Sigmoid colon (tissue), 7 donors: ENCODE results near the gene HPCAL1. TPM values are rescaled to one million over a fixed set of nuclear protein-coding genes. Genes with fewer than 3 reads are reported as not detected.
A peak's percentile ranks its signal among the peaks of the same experiment; 100 is the strongest.

Experiments used
- DNase-seq: peaks from one replicate; pipeline ENCODE4 v3.0.0-alpha.2; 2019
- H3K27ac ChIP-seq, 4 donors: fragments of 200-600 bp; sonication (generic); one replicate each; pipeline ENCODE4 v1.5.1; 2016 to 2019; ENCODE audit warnings: mild to moderate bottlenecking in 1 of 4
- H3K27me3 ChIP-seq, 3 donors: fragments of 200-600 bp; sonication (generic); one replicate each; pipeline ENCODE4 v1.5.1; 2019; ENCODE audit warnings: mild to moderate bottlenecking in 1 of 3
- H3K36me3 ChIP-seq, 4 donors: fragments of 200-600 bp; sonication (generic); one replicate each; pipeline ENCODE4 v1.5.1; 2016 to 2019
- H3K4me1 ChIP-seq, 4 donors: fragments of 200-600 bp; sonication (generic); one replicate each; pipeline ENCODE4 v1.5.1; 2017 to 2019
- H3K4me3 ChIP-seq, 4 donors: fragments of 200-600 bp; sonication (generic); one replicate each; pipeline ENCODE4 v1.5.1; 2017 to 2019; ENCODE audit warnings: mild to moderate bottlenecking in 2 of 4, moderate library complexity in 1 of 4
- H3K9me3 ChIP-seq, 4 donors: fragments of 200-600 bp in 3 of 4; sonication (generic) in 3 of 4; one replicate each; pipeline versions ENCODE4 v1.5.1 to v1.6.1; 2013 to 2019
- EP300 ChIP-seq, 4 donors: sonication (generic); formaldehyde crosslinking; IDR thresholded peaks; one replicate each; pipeline ENCODE4 v1.6.1; 2017; ENCODE audit warnings: antibody characterized with exemption in 4 of 4
- POLR2A ChIP-seq, 2 donors: fragments of 450-650 bp; IDR thresholded peaks; one replicate each; pipeline ENCODE4 v1.6.1; 2016; ENCODE audit warnings: antibody characterized with exemption in 2 of 2, mild to moderate bottlenecking in 2 of 2, moderate library complexity in 2 of 2
- POLR2AphosphoS5 ChIP-seq, 4 donors: sonication (generic); formaldehyde crosslinking; IDR thresholded peaks; one replicate each; pipeline ENCODE4 v1.6.1; 2017; ENCODE audit warnings: antibody characterized with exemption in 4 of 4
- WGBS, 2 donors: extraction: QIAGEN DNeasy Blood & Tissue Kit; methylation state at CpG; one replicate each; pipeline ENCODE4 v1.1.7; 2013; 5-methylcytosine and 5-hydroxymethylcytosine counted together
- intact Hi-C: fragments of 100-400 bp; cut with DNase I; formaldehyde crosslinking; loops from one replicate; pipeline ENCODE4 v1.15.1; 2023
- polyA plus RNA-seq, 3 donors: library from polyadenylated mRNA; stranded (reverse); fragments of 200-250 nt; gene quantifications; one replicate each; pipeline ENCODE4 v1.2.3, GENCODE V29; 2013
- total RNA-seq, 4 donors: library from RNA; depleted of rRNA; stranded (reverse); fragments of >200 nt; gene quantifications; one replicate each; pipeline ENCODE4 v1.1.0, GENCODE V29; 2016
- TF ChIP-seq, protein P1 (sequence below), 4 experiments: fragments of 450-650 bp in 3 of 4; fragments of 200-600 bp in 1 of 4; IDR thresholded peaks; one replicate each; pipeline ENCODE4 v1.5.1; 2016 to 2019; ENCODE audit warnings: antibody characterized with exemption in 4 of 4, mild to moderate bottlenecking in 3 of 4, moderate library complexity in 2 of 4
- donor health status: healthy with polysubstance abuse.
- donor health status: Bipolar disorder and iron deficiency.
- donor health status: healthy.

Gene HPCAL1
- total and polyA plus RNA-seq, 7 donors: 27.7 to 115 (median 46.0) TPM

DNA sequence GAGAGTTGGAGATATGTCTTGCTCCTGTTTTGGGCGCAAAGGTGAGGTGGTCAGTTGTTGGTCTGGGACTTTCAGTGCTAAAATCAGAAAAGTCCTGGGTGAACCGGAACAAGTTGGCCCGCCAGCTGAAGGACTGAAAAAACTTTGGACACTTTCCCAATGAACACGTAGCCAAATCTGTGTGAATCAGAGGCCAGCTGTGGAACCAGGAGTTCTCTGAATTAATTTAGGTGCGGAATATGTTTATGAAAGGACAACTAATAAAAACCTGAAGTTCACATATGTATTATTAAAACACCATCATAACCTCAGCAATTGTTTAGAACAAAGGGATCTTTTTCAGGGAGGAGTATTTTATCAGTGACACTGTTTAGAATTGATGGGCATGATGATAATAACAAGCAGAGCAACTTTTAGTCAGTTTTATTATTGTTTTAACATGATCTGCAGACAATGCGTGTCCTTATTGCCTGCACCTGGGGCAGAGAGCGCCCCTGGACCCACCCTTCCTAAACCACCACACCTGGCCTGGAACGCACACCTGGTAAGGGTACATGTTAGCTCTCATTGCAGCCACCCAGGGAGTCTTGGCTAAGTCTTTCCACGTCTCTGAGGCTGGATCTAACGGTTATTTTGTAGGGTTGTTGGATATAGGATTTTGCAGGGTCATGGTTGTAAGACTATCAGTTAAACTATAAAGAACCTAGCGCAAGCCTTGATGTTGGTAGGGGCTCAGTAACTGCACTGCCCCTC, 155.3 kb downstream of the HPCAL1 start:
- WGBS, 2 donors: 17 to 58% methylated on average over 11 of the region's 11 CpGs
- Histone ChIP-seq H3K36me3 (no peaks in the 10 kb centered on the region), H3K27me3 (no peaks in the 10 kb centered on the region), H3K4me1 (peaks cover 0 to 34% (median 17%) of the 10 kb centered on the region in 4 donors), H3K4me3 (no peak overlapping the region), H3K27ac (peak overlapping the region in 3 of 4 donors; percentile 32 to 59 (median 37)), H3K9me3 (no peaks in the 10 kb centered on the region)
- no peak for DNase-seq
- TF ChIP-seq, protein P1, sequence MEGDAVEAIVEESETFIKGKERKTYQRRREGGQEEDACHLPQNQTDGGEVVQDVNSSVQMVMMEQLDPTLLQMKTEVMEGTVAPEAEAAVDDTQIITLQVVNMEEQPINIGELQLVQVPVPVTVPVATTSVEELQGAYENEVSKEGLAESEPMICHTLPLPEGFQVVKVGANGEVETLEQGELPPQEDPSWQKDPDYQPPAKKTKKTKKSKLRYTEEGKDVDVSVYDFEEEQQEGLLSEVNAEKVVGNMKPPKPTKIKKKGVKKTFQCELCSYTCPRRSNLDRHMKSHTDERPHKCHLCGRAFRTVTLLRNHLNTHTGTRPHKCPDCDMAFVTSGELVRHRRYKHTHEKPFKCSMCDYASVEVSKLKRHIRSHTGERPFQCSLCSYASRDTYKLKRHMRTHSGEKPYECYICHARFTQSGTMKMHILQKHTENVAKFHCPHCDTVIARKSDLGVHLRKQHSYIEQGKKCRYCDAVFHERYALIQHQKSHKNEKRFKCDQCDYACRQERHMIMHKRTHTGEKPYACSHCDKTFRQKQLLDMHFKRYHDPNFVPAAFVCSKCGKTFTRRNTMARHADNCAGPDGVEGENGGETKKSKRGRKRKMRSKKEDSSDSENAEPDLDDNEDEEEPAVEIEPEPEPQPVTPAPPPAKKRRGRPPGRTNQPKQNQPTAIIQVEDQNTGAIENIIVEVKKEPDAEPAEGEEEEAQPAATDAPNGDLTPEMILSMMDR (IDR thresholded peaks at IDR 0.05): no peak
- TF ChIP-seq POLR2AphosphoS5 (IDR thresholded peaks at IDR 0.05): peak in 2 of 4 donors; percentile 9 to 32
- no peak for TF ChIP-seq EP300 (IDR thresholded peaks at IDR 0.05)
- no peak for TF ChIP-seq POLR2A (IDR thresholded peaks at IDR 0.05)
- intact Hi-C loops: no loop called here

DNA sequence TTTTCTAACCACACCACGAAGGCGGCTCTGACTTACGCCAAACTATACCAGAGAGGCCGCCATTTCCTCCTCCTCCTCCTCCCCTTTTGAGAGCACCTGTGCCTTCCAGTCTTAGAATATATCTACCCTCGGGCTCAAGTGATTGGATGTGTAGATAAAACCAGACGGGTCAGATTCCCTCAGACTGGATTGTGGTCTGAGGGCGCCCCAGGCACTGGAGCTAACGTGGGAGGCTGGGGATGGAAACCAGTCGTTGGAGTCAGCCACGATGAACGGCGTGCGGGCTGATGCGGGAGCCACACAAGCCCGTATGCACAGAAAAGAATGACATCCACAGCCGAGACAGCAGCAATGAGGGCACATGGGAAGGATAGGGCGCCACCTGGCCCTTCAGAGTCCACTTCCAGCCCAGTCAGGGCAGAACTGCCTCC, 157.7 kb downstream of the HPCAL1 start:
- intact Hi-C loops: no loop called here
- TF ChIP-seq, protein P1 (IDR thresholded peaks at IDR 0.05): no peak
- TF ChIP-seq POLR2A (IDR thresholded peaks at IDR 0.05): no peak
- TF ChIP-seq POLR2AphosphoS5 (IDR thresholded peaks at IDR 0.05): no peak
- no peak for TF ChIP-seq EP300 (IDR thresholded peaks at IDR 0.05)
- Histone ChIP-seq H3K36me3 (no peaks in the 10 kb centered on the region), H3K27ac (no peak overlapping the region), H3K4me1 (peaks cover 0 to 16% (median 7%) of the 10 kb centered on the region in 4 donors), H3K27me3 (no peaks in the 10 kb centered on the region), H3K9me3 (no peaks in the 10 kb centered on the region), H3K4me3 (no peak overlapping the region)
- peak; percentile 37 for DNase-seq
- 83 to 91% methylated on average over 17 of the region's 17 CpGs for WGBS, 2 donors

DNA sequence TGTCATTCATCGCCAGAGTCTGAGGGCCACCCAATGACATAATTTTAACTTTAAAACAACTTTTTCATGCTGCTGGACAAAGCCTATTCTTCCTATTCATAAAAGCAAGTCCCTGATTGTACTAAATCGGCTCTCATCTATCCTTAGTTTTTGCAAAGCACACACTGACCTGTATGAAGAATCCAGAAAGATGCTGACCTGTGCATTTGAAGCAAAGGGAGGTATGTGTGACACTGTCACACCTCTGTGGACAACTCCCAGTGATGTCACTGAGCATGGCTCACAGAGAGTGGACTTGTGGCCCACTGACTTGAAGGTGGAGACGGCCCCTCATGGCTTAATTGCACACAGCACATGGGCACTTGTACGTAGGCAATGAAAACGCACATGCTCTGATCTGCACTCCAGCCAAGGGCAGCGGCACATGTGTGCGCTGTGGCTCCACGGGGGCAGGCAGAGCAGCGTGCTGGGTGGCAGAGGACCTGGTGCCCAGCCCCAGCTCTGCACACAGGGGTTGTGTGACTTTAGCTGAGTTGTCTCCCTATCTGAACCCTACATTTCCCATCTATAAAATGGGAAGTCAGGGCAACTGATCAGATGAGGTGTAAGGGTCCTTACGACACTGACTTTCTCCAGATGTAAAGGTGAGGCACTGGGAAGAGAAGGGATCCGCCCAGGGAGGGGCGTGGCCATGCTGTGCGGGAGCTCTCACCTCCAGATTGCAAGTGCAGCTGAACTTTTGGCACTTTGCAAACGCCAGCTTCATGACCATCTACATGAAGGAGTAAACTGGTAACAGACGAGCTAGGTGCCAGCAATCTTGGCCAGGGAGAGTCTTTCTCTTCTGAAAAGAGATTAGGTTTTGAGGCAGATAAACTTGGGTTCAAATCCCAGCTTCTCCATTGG, 159.7 kb downstream of the HPCAL1 start:
- intact Hi-C loops: no loop called here
- no peaks in the 10 kb centered on the region for H3K27me3 ChIP-seq
- H3K36me3 ChIP-seq: no peaks in the 10 kb centered on the region
- H3K4me3 ChIP-seq: no peak overlapping the region
- peak; percentile 32 for DNase-seq
- no peak overlapping the region for H3K27ac ChIP-seq
- H3K9me3 ChIP-seq: no peaks in the 10 kb centered on the region
- H3K4me1 ChIP-seq: peaks cover 0 to 14% (median 7%) of the 10 kb centered on the region in 4 donors
- 54 to 70% methylated on average over 15 of the region's 15 CpGs for WGBS, 2 donors
- no peak for TF ChIP-seq POLR2AphosphoS5 (IDR thresholded peaks at IDR 0.05)
- TF ChIP-seq POLR2A (IDR thresholded peaks at IDR 0.05): no peak
- TF ChIP-seq, protein P1 (IDR thresholded peaks at IDR 0.05): no peak

DNA sequence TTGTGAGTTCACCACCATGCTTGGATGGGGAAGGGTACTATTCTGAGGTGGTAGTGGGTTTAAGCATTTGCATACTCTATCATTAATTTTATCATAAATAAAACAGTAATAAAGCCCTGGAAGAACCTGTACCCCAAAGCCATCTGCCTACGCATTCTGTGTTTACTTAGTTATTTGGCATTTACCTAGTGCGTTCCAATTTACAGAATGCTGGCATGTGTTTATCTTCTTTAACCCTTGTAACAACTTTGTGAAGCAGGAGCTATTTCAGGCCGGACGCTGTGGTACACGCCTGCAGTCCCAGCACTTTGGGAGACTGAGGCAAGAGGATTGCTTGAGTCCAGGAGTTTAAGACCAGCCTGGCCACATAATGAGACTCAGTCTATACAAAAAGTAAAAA, 163.2 kb downstream of the HPCAL1 start:
- no peak overlapping the region for H3K27ac ChIP-seq
- DNase-seq: peak; percentile 20
- 28 to 81% methylated on average over 5 of the region's 5 CpGs for WGBS, 2 donors
- H3K9me3 ChIP-seq: no peaks in the 10 kb centered on the region
- TF ChIP-seq POLR2A (IDR thresholded peaks at IDR 0.05) (no peak), POLR2AphosphoS5 (IDR thresholded peaks at IDR 0.05) (no peak), EP300 (IDR thresholded peaks at IDR 0.05) (no peak)
- TF ChIP-seq, protein P1 (IDR thresholded peaks at IDR 0.05): no peak
- no peaks in the 10 kb centered on the region for H3K4me1 ChIP-seq
- intact Hi-C loops: no loop called here
- H3K27me3 ChIP-seq: no peaks in the 10 kb centered on the region
- no peaks in the 10 kb centered on the region for H3K36me3 ChIP-seq
- no peak overlapping the region for H3K4me3 ChIP-seq
